DMS 273 treated with DMSO at 0.1 percent for 48 hours (cell line): ENCODE results near the gene PRKCA.
"Not testable (repeated sequence)": the region's sequence is repeated elsewhere in the genome, so short reads cannot be mapped to it uniquely, and the experiment has no call there.

ENCODE experiments used
- DNase-seq: peaks from one replicate; lab custom pipeline; 2025; lab: John Stamatoyannopoulos, UW

The PRKCA gene

DNA sequence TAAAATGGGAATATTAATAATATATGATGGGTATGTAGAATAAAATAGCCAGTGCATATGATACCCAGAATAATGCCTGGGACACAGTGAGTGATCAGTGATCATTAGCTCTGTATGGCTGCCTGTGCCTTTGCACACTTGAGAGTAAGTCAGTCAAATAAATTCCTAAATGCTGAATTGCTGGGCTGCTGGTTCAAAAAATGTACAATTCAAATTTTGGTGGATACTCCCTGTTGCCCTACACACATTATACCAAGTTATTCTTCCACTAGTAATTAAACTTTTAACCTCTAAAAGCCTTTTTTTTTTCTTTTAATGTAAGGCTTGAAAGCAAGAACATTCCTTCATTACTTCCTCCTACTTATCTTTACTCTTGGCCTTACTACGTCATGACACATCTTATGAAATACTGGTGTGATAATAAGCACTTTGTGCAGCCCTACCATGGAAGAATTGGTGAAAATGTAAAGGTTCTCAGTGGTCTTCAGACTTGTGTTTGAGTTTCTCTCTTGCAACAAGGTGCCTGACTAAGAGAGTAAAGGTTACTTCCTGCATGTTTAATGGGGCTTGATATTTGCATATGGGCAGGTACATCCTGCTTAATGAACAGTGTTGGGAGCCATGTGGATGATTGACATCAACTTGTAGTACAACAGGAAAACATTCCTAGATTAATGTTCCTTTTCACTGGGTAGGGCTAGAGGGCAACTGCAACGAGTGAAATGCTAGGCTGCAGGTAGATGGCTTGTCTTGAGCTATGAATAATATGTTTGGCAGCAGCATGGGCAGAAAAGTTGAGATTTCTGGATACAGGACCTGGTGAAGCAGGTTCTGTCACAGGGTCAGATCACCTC is 84.3 kb downstream of the PRKCA start:
- DNase-seq: no peak

- no peak for DNase-seq
Measured at GRCh38 chr17:66387392-66387981, 85.1 kb downstream of the PRKCA start.

DNA sequence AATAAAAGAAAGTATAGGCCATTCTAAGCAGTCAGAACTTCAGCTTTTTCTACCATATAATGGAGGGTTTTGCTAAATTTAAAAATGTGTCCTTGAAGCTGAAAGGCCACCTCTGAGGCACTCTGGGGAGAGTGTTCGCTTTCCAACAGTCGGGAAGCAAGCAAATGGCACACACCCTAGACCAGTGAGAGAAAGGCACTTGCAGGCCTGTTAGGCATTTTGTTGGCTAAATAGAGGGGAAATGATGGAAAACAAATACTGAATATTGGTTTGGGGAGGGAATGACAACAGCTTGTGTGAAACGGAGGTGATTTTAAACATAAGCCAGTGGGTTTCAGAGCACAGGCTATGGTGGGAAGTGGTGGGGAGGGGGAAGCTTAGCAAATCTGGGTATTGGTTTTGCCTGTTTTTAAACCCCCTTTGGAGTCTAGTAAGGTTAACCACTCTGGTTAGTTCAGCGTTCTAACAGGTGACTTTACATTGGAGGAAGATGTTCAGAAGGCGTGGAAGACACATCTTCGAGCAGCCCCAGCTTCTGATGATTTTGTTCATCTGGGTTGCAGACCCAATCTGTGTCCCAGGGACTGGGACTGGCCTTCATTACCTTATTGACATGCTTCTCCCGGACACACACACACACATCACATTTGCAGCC is 90.5 kb downstream of the PRKCA start:
- no peak for DNase-seq

GRCh38 chr17:66395961-66396360 is 93.5 kb downstream of the PRKCA start:
- DNase-seq: no peak

- no peak for DNase-seq
Measured at GRCh38 chr17:66397486-66397885, 95.1 kb downstream of the PRKCA start.

DNA sequence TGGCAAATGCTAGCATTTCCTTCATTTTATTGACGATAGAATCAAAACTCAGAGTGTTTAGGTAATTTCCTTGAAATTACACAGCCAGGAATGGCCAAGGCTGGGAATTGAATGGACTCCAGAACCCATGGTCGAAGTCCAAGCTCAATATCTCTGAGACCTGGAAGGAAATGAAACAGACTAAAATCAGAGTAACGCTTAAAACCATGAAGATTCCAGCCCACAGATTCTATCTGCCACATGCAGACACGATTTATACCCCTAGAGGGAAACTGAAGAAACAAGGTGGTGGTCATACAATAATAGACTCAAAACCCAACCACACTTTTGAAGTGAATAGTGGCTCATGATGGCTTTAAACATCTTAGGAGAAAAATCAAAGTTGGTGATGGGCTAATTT is 95.6 kb downstream of the PRKCA start:
- no peak for DNase-seq

GRCh38 chr17:66398617-66399016 is 96.2 kb downstream of the PRKCA start:
- no peak for DNase-seq

DNA sequence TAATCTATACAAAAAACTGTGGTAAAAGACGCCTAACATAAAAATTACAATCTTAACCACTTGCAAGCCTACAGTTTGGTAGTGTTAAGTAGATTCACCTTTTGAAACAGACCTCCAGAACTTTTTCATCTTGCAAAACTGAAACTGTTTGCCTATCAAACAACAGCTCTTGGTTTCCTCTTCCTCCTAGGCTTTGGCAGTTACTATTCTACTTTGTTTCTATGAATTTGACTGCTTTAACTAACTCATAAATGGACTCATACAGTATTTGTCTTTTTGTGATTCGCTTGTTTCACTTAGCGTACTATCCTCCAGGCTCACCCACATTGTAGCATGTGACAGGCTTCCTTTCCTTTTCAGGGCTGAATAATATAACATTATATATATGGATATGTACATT is 97.0 kb downstream of the PRKCA start:
- DNase-seq: no peak

DNA sequence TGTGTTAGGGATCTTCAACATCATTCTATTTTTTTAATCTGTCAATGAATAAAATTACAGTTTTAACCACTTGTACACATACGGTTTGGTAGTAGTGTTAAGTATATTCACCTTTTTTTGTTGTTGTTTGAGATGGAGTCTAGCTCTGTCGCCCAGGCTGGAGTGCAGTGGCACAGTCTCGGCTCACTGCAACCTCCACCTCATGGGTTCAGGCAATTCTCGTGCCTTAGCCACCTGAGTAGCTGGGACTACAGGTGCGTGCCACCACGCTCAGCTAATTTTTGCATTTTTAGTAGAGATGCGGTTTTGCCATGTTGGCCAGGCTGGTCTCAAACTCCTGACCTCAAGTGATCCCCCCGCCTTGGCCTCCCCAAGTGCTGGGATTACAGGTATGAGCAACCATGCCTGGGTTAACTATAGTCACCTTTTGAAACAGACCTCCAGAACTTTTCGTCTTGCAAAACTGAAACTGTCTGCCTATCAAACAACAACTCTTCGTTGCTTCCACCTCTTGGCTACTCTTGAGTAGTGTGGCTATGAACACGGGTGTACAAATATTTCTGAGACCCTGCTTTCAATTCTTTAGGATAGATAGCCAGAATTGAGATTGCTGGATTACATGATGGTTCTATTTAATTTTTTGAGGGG is 97.8 kb downstream of the PRKCA start:
- not testable (repeated sequence) for DNase-seq

DNA sequence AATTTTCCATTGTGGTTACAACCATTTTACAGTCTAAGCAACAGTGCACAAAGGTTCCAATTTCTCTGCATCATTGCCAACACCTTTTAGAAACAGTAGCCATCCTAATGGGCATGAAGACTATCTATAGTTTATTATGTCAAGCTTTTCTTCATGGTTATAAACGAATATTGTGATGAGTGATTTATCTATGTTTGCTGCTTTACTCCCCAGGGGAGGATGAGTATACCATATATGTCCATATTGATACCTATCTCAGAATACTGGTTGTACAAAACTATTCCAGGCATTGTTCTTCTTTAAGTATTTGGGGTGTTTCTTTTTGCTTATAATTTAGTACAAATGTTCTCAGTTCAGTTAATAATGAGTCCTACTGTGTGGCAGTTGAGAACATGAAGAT is 98.3 kb downstream of the PRKCA start:
- no peak for DNase-seq

DNA sequence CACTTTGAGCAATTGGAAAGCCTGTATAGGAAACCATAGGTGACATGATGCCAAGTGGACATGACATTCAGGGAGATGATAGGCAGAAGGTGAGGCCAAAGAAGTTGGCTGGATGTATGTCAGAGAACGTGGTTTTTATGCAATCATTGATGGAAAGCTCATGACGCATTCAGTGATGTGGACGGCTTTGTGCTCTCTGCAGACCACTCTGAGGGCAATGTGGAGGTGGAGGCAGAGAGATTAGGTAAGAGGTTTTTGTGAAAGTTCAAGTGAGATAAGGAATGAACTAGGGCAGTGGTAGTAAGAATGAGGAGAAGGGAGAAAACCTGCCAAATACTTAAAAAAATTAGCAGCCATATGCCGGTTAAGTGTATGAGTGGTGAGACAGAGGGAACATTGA is 99.0 kb downstream of the PRKCA start:
- no peak for DNase-seq

DNA sequence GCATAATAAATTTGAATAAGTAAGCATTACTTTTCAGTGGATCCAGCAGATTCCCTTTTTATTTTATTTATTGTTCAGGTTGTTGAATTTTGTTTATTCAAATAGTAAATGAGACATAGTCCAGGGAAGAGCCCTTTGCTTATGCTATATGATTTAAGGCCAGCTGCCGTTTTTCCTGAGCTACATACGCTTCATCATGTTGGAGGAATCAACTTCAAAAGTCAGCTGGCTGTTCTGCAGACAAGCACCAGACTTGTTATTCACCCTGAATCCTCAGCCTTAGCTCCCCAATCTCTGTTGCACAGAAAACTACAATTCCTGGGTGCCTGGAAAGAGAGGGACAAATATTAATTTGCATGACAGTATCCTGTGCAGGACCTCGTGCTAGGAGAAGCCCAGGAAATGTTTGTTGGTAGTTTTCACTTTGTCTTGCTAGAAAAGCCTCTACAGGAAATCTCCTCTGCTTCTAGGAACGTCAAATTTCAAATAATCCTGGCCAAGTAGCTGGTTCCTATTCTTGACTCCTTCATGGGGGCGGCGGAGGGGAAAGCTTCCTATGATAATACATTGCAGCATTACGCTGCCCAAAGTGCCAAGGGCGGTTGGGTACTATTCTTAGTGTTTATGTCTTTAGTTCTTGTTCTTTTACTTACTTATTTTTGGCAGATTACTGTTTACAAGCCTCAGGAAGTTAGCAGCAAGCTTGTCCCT is 101.6 kb downstream of the PRKCA start:
- DNase-seq: no peak

DNA sequence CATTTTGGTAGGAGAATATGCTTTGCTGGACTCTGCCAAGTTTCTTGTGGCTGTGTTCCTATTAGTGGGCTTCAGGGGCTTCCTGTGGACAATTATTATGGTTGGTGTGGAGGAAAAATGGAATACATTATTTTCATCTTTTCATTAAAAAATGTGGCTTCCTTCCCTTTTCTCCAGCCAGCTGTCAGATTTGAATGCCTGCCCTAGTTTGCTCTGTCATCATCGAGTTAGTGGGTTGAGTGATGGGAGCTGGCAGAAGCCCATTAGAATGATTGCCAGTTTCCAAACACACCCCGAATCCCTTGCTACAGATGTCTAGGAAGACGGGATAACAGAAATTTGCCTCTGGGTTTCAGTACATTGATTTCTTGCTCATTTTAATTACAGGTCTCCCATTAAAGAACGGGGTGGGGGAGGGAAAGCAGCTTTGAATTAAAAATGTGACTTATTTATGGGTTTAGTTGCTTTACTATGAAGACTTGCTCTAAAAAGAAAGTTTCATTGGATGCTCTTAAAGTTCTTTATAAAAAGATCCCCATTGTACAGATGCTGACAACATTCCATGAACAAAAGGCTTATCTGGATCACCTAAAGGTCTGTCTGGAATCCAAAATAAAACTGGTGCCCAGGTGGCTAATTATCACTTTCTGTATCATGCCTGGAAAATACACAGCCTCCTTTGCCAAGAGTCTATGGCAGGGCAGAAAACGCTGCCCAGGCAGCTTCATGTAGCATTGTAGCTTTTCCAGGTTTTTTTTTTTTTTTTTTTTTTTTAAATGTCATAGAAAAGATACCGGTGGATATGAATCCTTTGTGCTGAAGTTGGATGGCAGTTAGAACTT is 103.6 kb downstream of the PRKCA start:
- DNase-seq: peak; percentile 33

- DNase-seq: no peak
Measured at GRCh38 chr17:66406701-66407644, 104.6 kb downstream of the PRKCA start.

- DNase-seq: no peak
Measured at GRCh38 chr17:66407864-66408263, 105.5 kb downstream of the PRKCA start.

DNA sequence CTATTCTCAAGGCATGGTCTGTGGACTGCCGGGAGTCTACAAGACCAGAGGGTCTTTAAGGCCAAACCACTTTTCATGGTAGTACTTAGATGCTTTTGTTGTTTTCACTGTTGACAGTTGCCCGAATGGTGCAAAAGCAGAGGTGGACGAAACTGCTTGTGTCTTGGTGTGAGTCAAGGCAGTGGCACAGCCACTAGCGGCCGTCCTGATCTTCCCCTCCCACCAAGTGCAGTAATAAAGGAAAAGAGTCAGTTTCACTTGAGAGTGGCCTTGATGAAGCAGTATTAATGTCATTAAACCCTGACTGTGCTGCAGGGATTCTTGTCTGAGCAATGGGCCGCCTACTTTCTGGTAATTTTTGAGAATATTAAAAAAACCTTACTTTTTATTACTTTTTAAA is 109.1 kb downstream of the PRKCA start:
- no peak for DNase-seq

DNA sequence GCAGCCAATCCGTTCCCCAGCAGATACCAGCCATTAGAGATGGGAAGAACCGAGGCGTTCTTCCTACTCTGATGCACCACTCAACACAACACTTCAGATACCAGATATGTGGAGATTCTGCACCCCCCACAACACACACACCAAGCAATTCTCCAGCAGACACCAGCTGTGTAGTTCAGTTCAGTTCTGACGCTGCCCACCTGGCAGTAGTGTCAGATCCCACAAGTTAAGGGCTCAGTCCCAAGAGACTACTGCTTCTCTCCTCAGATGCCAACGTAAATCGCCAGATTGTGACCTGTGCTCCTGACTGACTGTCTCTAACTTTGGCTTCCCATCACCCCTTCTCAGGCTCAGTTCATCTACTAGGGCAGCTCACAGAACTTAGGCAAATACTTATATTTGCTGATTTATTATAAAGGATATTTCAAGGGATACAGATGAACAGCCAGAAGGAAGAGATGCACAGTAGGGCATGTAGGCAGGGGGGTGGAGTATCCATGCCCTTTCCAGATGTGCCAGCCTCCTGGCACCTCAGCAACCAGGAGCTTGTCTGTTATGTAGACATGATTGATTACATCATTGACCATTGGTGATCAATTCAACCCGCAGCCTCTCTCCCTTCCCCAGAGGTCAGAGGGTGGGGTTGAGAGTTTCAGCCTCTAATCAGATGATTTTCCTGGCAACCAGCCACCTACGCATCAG is 110.6 kb downstream of the PRKCA start:
- peak; percentile 9 for DNase-seq

- DNase-seq: no peak
Measured at GRCh38 chr17:66413559-66414520, 111.4 kb downstream of the PRKCA start.
